ENCODE measurements around the gene ZNF292.
"Not testable (repeated sequence)": the region's sequence is repeated elsewhere in the genome, so short reads cannot be mapped to it uniquely, and the experiment has no call there.

The ZNF292 gene

DNA sequence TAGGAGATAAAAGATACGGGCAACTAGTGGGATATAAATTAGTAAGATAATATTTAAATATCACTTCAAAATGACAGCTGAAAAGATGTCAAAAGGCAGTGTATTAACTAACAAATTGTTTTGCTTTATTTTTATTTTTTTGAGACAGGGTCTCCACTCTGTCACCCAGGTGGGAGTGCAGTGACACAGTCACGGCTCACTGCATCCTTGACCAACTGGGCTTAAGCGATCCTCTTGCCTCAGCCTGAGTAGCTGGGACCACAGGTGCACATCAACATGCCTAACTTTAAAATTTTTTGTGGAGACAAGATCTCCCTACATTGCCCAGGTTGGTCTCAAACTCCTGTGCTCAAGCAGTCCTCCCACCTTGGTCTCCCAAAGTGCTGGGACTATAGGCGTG, 5.9 kb downstream of the ZNF292 start:
- DNase-seq (ENCODE audit: low read depth in 3 of 3): no peak

DNA sequence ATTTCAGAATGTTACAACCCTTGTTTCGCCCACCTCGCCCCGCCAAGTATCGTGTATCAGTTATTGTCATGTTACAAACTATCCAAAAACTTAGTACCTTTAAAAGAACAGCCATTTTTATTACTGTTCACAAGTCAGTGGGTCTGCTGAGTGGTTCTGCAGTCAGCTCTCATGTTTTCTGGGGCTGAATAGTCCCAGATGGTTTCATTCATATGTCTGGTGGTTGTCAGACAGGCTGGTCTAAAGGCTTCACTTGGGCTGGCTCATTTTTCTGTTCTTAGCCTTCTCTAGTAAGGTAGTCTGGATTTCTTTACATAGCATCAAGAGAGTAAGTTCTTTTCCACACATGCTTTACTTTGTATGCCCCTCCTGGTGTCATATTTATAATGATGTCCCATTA, 8.6 kb downstream of the ZNF292 start:
- no peak for DNase-seq (ENCODE audit: low read depth in 3 of 3)

DNA sequence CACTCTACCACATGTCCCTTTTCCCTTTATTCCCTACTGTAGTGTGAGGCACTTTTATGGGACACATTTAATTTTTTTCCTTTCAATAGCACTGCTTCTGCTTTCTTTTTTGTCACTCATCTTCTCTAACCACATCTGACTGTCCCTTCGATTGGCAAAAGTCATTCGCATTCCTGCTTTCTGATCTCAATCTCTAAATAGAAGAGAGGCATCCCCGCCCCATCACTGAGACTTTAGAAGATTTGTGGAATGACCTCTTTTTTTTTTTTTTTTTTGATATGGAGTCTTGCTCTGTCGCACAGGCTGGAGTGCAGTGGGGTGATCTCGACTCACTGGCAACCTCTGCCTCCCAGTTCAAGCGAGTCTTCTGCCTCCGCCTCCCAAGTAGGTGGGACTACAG, 9.1 kb downstream of the ZNF292 start:
- no peak for DNase-seq (ENCODE audit: low read depth in 3 of 3)

DNA sequence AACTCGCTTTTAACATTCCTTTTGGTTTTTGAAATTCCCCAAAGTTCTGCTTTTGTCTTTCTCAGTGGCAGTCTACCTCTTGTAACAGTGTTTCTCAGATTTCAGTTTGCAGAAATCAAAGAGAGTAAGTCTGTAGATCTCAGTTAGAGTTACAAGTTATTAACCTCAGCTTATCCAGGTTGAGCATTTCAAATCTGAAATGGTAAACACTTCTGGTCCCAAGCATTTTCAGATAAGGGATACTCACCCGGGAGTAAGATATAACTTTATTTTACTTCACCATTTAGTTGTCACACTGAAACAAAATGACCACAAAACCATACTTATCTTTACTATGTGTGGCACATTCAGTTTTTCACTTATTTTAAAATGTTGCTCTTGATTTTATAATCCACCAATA, 9.8 kb downstream of the ZNF292 start:
- DNase-seq (ENCODE audit: low read depth in 3 of 3): no peak

DNA sequence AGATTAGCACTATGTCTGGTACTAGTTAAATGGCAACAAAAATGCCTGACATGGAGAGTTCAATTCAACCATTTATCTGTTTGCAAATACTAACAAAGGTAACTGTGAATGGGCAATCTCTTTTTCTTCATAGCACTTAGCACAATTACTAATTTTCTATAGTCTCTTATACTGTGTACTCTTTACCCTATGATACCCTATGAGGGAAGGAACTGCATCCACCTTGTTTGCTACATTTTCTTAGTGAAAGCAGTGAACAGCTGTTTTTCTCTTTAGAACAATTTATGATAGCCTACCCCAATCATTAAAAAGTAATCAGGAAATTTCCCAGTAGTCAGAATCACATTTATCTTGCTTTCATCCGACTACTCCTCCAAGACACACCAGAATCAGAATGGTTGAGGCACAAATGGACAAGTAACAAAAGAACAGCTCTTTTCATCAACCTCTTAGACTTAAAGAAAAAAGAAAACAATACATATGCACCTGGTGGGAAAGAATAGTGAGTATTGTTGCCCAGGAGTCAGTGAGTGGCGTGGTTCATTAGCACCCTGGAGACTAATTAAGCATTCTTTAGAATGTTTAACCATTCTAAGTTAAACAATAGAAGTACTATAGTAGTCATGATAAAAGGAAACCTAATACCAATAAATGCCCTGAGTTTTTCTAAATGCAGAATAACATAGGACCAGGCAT, 16.7 kb downstream of the ZNF292 start:
- no peak for DNase-seq (ENCODE audit: low read depth in 3 of 3)

DNA sequence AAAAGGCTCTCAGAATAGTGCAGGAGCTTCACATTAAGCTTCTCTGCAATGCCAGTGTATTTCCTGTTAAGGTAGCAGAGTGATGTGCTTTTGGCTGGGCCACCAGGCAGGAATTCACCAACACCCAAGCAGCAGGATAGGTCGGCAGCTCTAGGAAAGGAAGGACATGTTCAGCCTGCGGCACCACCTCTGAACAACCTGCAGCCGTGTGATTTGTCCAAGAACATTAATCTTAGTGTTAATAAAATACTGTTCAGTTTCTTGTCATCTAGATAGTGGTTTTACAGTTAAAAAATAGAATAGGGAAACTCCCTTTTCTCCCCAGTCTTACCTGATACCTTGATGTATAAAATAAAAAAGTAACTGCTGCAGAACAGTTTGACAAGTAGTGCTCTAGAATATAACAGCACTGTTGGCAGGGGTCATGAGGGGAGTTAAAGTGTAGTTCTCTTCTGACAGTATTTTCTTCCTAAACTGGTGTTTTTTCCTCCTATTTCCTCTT, 18.8 kb downstream of the ZNF292 start:
- no peak for DNase-seq (ENCODE audit: low read depth in 3 of 3)

DNA sequence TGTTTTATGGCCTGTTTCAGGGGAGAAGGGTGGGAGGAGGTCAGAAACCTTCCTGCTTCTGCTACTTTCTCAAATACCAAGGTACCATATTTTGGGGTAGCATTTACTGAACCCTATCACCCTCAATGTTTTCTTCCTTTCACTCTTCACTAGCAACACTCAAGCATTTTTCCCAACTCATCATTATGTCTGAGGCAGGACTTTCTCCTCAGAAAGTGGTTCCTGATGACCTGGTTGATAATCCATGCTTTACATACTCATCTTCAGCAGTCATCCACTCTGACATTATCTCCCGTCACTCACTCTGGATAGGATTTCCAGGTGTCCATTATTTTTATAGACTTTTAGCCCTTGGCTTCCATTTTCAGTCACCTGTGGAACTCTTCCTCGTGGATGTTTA, 21.1 kb downstream of the ZNF292 start:
- no peak for DNase-seq (ENCODE audit: low read depth in 3 of 3)

DNA sequence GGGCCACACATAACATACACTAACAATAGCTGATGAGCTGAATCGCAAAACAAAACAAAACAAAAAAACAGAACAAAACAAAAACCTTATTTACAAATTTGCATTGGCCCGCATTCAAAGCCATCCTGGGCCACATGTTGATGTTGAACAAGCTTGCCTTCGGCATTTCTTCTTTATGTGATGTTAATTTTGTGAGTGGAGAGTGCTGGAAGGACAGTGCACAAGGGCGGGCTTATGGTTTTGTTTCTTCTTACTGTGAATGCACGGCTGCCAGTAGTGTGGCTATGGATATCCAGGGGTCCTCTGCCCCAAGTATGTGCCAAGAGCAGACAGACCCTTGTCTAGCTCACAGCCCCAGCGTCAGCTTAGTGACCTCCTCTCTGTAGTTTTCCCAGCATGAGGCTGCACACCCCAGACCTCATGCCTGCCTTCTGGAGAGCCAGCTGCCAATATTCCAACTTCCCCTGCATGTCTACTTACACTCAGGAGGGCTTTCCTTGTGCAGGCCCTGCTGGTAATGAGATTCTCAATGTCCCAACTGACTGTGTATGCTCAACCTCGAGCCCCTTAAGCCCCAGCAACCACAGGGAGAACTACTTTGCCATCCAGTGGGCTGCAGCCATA, 24.9 kb downstream of the ZNF292 start:
- DNase-seq (ENCODE audit: low read depth in 3 of 3): no peak

DNA sequence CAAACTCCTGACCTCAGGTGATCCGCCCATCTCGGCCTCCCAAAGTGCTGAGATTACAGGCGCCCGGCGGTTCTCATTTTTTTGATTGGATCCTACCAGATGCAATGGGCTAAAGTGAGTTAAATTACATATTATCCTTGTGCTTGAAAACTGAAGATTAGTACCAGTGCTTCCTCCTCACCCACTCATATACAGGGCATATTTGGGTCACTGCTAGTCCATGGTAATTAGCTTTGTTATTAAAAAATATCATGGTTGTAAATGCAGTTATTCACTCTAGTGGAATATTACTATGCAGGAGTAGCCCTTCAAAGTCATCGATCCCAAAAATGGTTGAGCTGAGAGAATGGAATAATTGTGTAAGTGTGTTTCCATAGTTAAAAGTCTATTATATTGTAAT, 26.5 kb downstream of the ZNF292 start:
- DNase-seq (ENCODE audit: low read depth in 3 of 3): no peak

DNA sequence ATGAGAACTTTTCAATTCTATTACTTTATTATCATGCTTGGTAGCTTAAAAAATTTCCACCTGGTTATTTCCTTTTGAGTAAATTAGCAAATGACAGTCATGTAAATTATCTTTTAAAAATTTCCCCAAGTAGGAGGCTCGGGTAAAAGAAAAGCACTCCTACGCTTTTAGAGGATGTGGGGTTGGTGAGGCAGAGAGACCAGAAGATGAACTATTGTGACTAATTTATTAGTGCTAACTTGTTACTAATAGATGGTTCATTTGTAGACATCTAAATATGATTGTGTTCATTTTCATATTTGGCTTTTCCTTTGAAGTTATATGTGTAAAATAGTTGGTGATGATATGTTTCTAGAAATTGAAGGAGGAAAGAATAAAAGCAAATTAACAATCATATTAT, 27.0 kb downstream of the ZNF292 start:
- DNase-seq (ENCODE audit: low read depth in 3 of 3): no peak

DNA sequence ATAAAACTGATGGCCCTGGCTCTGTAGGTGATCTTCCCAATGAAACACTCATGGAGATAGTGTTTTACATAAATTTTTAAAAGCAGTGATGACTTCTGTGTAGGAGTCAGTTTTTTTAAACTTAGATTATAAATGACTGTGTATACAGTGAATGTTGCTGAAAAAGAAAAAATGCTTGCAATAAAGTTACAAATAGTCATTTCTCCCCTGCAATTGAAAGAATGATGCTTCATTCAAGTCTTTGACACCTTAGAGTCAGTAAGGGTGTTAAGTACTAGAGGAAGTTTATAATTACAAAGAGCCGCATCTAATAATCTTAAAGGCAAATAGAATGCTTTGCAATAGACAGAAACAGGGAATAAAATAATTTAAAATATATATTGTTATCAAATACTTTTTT, 27.6 kb downstream of the ZNF292 start:
- DNase-seq (ENCODE audit: low read depth in 3 of 3): no peak

DNA sequence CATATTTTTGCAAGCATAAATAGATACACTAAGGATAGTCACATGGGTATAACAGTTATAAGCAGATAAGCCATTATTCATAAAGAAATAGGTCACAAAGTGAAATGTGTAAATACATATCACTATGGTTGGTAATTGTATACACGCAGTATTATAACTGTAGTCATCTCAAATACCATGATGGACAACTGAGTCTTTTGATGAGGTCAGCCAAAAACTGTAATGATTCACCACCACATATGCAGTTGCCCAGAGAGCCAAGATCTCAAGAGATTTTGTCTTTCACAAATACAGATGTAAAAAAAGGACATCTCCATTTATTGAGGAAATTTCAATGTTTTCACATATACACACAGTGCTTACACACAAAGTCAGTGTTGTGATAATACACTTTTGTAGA, 28.3 kb downstream of the ZNF292 start:
- no peak for DNase-seq (ENCODE audit: low read depth in 3 of 3)

DNA sequence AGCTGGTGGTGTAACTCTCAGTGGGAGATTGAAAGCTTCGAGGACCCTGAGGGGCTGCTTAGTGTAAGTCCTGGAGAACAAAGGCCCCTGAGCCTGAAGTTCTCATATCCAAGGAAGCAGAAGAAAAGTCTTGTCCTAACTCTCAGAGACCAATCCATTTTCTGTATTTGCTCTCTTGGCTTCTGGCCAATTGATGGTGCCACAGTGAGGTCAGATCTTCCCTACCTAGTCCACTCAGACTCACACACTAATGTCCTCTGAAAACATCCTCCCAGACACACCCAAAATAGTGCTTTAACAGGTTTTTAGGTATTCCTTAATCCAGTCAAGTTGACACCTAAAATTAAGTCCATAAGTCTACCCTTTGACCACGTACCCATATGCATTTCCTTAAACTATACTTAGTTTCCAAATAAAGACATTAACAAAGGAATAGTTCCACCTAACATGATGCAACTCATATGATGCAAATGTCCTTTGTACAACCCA, 29.4 kb downstream of the ZNF292 start:
- no peak for DNase-seq (ENCODE audit: low read depth in 3 of 3)

DNA sequence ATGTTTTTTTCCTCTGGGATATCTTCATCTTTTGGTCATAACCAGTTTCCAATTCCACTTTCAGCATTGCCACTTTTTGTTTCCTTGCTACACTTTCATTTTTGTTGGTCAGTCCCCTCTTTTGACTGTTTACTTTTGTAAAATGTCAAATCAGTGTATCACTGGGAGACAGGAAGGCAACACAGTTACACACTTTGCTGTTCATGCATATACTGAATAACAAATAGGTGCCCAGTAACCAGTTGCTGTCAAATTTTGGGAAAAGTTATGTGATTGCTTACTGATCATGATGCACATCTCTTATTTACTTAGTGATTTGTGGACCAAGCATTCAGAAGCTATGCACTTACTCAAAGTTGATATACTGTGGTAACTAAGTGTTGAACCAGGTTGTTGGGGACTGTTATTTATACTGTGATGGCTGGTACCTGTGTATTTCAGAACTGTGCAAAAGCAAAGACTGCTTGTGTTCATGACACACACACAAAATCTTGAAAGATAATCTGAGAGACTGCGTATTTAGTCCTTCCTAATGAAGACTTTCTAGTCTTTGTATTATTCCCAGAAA, 41.0 kb downstream of the ZNF292 start:
- no peak for DNase-seq (ENCODE audit: low read depth in 3 of 3)

DNA sequence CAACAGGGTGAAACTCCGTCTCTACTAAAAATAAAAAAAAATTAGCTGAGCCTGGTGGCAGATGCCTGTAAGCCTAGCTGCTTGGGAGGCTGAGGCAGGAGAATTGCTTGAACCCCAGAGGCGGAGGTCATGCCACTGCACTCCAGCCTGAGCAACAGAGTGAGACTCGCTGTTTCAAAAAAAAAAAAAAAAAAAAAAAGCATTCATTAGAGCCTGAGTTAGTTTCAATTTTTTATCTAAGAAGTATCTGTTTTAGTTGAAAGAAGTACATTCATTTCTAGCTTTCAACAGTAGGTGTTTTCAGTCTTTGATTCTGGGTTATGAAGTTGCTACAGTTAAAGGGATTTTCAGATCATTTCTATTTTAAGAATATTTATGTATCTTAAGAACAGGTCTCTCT, 42.2 kb downstream of the ZNF292 start:
- DNase-seq (ENCODE audit: low read depth in 3 of 3): no peak

DNA sequence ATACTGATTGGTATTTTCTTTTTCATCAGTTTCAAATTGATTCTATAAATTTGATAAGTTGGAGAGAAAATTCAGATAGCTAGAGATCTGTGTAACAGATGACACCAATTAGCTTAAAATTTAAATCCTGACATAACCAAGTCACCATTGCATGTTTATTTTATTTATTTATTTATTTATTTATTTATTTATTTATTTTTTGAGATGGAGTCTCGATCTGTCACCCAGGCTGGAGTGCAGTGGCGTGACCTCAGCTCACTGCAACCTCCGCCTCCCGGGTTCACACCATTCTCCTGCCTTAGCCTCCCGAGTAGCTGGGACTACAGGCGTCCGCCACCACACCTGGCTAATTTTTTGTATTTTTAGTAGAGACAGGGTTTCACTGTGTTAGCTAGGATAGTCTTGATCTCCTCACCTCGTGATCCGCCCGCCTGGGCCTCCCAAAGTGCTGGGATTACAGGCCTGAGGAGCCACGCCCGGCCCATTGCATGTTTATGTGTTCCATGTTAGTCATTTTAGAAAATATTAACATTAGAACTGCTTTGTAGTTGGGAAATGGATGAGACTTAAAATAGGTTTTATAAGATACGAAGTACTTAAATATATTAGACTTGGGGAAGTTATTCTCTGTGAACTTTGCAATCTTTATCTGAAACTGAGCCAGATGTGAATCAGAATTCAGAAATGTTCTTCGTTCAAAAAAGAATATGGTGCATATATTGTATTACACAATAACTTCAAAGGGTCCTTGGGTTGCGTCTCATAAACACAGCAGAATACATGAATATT, 42.9 kb downstream of the ZNF292 start:
- not testable (repeated sequence) for DNase-seq (ENCODE audit: low read depth in 3 of 3)

DNA sequence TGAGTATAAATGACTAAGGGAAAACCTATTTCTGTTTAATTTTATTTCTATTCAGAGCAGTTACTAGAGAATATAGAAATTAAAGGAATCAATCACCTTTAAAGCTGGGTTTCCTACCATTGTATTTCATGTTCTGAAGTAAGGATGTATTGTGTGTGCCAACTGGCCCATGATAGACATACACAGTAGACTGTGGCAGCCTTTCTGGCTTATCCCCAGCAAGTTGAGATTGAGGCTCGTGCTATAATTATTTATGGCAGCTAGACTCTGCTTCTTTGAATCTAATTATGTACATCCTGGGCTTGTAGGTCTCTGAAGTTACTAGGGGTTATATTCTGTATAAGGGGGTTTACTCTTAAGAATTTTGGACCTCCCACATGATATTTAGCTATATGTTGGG, 44.4 kb downstream of the ZNF292 start:
- DNase-seq (ENCODE audit: low read depth in 3 of 3): no peak

DNA sequence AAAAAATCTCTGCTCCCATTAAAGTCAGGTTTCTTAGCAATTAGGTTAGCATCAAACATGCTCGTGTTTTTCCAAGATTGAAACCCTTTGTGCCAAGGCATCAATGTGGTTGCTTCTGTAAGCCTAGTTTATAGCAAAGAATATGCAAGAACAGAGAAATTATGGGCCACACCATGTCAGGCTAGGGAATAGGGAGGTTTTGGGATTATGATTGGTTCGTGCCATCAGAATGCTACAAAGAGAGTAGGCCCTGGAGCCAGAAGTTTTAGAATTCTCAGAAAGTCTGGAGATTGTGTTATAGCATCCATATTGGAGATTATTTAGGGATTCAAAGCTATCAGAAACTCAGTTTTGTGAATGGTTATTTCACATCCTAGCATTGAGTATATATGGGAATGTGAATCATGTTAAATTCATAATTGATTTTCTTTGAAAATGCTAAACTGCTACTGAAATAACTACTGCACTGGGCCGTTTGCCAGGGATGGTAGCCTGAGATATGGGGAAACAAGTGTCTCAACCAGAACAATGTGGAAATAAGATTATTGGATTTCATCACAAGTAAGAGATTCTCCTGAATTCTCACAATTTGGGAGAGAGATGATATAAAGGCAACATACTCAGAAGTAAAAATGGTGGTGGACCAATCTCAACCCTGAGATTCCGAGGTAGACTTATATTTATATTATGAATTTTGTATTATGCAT, 45.3 kb downstream of the ZNF292 start:
- no peak for DNase-seq (ENCODE audit: low read depth in 3 of 3)

DNA sequence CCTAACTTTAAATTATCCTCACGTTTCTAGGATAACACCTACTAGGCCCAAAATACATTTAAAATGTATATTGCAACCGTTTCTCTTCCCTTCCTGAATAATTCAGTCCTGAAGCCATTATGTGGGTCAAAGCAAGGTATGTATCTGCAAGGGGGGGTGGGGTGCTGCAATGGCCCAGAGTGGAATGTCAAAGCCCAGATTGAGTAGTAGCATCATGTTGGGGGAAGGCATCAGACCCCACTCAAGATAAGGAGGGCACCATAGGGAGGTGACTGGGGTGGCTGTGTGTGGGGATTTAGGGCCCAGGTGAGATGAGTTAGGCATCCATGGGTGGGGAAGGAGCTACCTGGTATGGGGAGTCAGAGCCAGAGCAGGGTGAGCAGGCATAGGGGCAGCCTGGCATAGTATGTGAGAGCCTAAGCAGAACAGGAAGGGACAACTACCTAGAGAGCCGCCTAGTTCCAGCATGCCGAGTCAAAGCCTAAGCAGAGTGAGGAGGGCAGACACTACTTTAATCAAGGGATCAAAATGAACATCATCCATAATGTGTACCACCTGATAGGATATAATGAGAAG, 48.2 kb downstream of the ZNF292 start:
- no peak for DNase-seq (ENCODE audit: low read depth in 3 of 3)

DNA sequence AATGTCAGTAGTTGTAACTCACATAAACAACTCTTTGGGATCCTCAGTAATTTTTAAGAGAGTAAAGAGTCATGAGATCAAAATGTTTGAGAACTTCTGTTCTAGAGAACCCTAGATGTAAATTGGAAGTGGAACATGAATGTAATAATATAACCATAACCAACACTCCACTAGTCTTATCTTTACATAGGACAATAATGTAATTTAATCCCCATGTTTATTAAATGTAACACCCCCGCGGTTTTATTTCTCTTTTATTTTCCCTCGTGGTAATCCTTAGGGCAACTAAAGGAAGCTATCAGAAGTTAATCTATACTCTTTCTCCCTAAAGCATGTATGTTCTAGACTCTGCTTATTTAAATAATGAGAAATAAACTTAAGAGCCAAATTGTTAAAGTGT, 54.4 kb downstream of the ZNF292 start:
- DNase-seq (ENCODE audit: low read depth in 3 of 3): no peak

DNA sequence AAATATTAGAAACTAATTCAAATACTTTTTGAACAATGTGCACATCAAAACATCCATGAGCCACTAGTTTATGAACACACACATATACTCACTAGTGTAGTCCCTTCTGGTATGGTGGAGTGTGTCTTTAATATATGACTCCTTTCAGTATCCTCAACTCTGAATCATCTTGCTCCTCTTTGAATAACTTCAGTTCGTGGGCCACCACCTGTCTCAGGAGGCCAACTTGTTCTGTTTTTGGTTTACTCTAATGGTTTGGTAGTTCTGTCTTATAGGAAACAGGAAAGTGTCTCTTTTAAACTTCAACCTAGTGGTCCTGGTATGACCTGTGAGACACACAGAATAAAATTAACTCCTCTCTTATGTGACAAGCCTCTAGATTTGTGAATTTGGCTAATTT, 55.6 kb downstream of the ZNF292 start:
- DNase-seq (ENCODE audit: low read depth in 3 of 3): no peak

Measured in stimulated activated CD4-positive, alpha-beta T cell treated with anti-CD3 and anti-CD28 coated beads, TNF-alpha, amount 100 ng/mL, for 4 hours (primary cell).